Dendritic cell treated with granulocyte-macrophage colony-stimulating factor and Interleukin-4, amounts not matched to agents 40 ng/mL and 50 ng/mL, for 4 days (primary cell): ENCODE data around the gene GYG1.

Experiments used
- H3K27ac Mint-ChIP-seq: one replicate; pipeline ENCODE4 v1.8.0; 2022; ENCODE audit warnings: mild to moderate bottlenecking, mixed read lengths
- H3K27me3 Mint-ChIP-seq: one replicate; pipeline ENCODE4 v1.8.0; 2022; ENCODE audit warnings: mild to moderate bottlenecking, mixed read lengths
- H3K36me3 Mint-ChIP-seq: one replicate; pipeline ENCODE4 v1.8.0; 2022; ENCODE audit warnings: low read depth, mixed read lengths
- H3K4me1 Mint-ChIP-seq: one replicate; pipeline ENCODE4 v1.8.0; 2022; ENCODE audit warnings: low read depth, mixed read lengths
- H3K4me3 Mint-ChIP-seq: one replicate; pipeline ENCODE4 v1.8.0; 2022; ENCODE audit warnings: mild to moderate bottlenecking, moderate library complexity, mixed read lengths
- H3K9me3 Mint-ChIP-seq: one replicate; pipeline ENCODE4 v1.8.0; 2022; ENCODE audit warnings: mixed read lengths
- intact Hi-C: fragments of 100-400 bp; cut with micrococcal nuclease; formaldehyde crosslinking; loops from one replicate; pipeline ENCODE4 v1.15.0; 2022

Gene GYG1

DNA sequence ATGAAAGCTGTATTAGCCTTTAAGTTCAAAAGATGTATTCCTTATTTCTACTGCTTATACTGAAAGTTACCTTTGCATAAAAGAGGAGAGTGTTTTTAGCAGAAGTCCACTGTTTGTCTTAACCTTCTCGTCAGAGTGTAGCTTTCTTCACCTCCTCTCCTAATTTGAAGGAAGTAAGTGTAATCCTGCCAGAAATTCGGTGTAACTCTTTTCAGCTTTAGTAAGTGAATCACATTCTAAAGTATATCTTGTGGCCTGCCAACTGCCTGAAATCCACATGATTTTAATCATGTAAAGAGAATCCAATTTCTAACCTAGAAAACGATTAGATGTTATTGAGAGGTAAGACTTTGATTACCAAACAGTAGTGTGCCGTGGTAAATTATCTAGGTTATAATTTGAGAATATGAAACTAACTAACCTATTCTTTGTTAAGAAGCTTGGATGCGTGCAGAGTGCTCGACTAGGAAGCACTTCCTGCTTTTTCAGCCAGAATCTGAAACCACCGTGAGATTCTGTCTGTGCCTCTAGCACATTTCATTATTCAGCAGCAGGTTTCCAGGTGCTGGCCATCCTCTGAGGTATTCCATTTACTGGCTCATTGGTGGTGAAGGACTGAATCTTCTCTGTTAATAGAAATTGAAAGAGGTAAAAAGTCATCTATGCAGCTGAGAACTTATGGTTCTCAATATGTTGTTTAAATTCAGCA is 7.5 kb downstream of the GYG1 start:
- H3K27me3 Mint-ChIP-seq, result no peaks in the 10 kb centered on the region
- peaks cover 72% of the 10 kb centered on the region for H3K36me3 Mint-ChIP-seq
- intact Hi-C loops, result loop anchor here (10.0 kb wide), 1 partner anchor 86 kb away; the partner anchor contains the start of gene HLTF
- H3K4me1 Mint-ChIP-seq, result peaks cover 34% of the 10 kb centered on the region
- no peak overlapping the region for H3K27ac Mint-ChIP-seq
- H3K9me3 Mint-ChIP-seq, result no peaks in the 10 kb centered on the region
- no peak overlapping the region for H3K4me3 Mint-ChIP-seq

DNA sequence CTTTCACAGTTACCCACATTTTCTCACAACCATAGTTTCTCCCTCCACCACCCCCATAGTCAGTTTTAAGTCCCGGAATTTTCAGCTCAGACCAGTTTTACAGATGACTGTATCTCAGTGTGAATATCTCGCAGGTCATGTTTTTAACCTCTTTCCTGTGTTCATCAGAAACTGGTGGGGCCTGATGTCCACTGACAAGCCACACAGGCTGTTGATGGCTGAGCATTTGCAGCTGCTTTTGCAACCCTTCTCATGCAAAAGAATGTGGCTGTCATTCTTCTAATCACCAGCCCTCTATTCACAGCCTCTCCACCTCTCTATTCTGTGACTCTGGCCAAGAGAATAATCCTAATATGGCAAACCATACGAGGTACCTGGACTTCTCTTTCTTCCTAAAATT is 8.5 kb downstream of the GYG1 start:
- Mint-ChIP-seq H3K4me1 (peaks cover 30% of the 10 kb centered on the region), H3K36me3 (peaks cover 72% of the 10 kb centered on the region), H3K27ac (no peak overlapping the region), H3K27me3 (no peaks in the 10 kb centered on the region), H3K4me3 (no peak overlapping the region), H3K9me3 (no peaks in the 10 kb centered on the region)
- intact Hi-C loops, result loop anchor here (10.0 kb wide), 1 partner anchor 85 kb away; the partner anchor contains the start of gene HLTF

DNA sequence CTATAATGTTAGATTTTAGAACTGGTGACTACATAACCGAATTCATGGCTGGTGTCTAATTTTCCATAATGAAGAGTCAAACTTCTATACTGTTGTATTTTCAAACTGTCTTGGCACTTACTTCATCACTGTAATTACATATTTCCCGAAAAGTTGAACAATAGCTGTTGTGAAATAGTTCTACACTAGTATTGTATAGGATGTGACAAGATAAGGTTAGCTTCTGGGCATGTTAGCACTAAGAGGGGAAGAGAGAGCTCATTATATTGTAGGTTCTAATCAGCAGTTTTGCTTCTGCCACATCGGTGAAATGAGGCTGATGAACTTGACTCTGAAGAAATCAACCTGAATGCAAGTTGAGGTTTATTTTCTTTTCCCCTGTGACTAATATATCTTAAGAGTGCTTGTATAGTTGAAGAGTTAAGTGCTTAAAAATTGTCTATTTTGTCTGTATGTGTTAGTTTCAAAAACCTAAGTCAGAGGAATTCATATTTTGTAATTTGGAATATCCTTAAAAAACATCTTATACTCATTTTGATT is 8.9 kb downstream of the GYG1 start:
- Mint-ChIP-seq H3K36me3 (peaks cover 69% of the 10 kb centered on the region), H3K27me3 (no peaks in the 10 kb centered on the region), H3K27ac (no peak overlapping the region), H3K4me3 (no peak overlapping the region), H3K9me3 (no peaks in the 10 kb centered on the region), H3K4me1 (peaks cover 30% of the 10 kb centered on the region)
- intact Hi-C loops, result no loop called here

DNA sequence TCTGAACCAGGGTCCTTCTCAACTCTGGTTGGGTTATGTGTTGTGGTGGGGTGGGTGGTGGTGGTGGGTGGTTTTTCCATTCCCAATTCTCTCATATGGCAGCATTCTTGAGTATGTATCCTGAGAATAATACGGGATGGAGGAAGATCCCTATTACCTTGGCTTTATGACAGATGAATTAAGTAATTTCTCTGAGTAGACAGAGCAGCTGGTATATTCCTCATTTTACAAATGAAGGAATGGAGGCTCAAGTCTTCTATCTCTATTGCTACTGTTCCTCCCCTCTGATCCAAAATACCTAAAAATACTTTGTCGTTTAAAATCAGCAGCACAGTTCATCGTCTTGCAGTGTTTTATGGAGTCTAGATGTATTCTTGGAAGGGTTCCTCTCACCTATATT is 10.4 kb downstream of the GYG1 start:
- intact Hi-C loops, result no loop called here
- peaks cover 24% of the 10 kb centered on the region for H3K4me1 Mint-ChIP-seq
- H3K4me3 Mint-ChIP-seq, result no peak overlapping the region
- peaks cover 67% of the 10 kb centered on the region for H3K36me3 Mint-ChIP-seq
- no peak overlapping the region for H3K27ac Mint-ChIP-seq
- no peaks in the 10 kb centered on the region for H3K9me3 Mint-ChIP-seq
- no peaks in the 10 kb centered on the region for H3K27me3 Mint-ChIP-seq

DNA sequence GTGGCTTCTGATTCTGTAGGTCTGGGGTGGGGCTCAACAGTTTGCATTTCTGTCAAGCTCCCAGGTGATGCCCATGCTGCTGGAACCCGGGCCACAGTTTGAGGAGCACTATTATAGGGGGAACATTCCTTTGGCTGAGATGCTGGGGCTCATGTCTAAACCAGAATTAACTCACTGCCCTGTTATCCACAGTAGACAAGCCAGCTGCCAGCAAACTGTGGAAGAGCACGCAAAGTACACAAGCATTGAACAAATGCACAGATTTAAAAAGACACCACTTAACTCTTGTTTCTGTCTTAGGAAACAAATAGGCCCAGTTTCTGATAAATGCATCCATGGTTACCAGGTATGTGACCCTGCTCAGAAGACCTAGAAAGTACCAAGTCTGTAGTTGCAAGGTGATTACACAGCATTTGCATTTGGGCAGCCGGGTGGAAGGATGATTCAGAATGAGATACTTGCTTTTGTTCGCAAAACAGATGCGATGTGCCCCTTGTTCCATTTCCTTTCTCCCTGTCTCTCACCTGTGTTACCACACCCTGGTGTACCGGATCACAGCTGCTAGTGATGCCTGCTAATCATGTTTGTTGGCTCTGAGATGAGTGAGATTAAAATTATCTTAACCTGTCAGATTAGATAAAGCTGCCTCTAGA is 12.4 kb downstream of the GYG1 start:
- Mint-ChIP-seq H3K36me3 (peaks cover 71% of the 10 kb centered on the region), H3K27me3 (no peaks in the 10 kb centered on the region), H3K9me3 (no peaks in the 10 kb centered on the region), H3K4me1 (peaks cover 13% of the 10 kb centered on the region), H3K4me3 (no peak overlapping the region), H3K27ac (no peak overlapping the region)
- intact Hi-C loops, result no loop called here

DNA sequence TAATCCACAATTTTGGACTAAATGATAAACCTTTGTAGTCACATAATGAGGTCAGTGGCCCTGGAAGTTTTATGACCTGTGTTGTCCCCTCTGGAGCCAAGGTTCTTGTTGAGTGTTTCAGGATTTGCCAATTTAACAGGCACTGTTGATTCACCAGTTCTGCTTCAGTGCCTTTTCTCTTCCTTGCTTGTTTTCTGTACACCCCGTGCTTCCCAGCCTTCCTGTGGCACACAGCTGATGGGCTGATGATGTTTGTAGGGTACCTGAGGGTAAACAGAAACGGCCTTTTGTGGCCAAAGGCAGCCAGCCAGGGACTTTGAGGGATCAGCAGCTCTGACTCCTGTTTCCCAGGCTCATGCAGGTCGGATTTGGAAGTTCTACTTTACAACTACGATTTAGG is 13.3 kb downstream of the GYG1 start:
- no peak overlapping the region for H3K4me3 Mint-ChIP-seq
- H3K27ac Mint-ChIP-seq, result no peak overlapping the region
- no peaks in the 10 kb centered on the region for H3K27me3 Mint-ChIP-seq
- intact Hi-C loops, result no loop called here
- H3K9me3 Mint-ChIP-seq, result no peaks in the 10 kb centered on the region
- H3K36me3 Mint-ChIP-seq, result peaks cover 76% of the 10 kb centered on the region
- peaks cover 10% of the 10 kb centered on the region for H3K4me1 Mint-ChIP-seq

DNA sequence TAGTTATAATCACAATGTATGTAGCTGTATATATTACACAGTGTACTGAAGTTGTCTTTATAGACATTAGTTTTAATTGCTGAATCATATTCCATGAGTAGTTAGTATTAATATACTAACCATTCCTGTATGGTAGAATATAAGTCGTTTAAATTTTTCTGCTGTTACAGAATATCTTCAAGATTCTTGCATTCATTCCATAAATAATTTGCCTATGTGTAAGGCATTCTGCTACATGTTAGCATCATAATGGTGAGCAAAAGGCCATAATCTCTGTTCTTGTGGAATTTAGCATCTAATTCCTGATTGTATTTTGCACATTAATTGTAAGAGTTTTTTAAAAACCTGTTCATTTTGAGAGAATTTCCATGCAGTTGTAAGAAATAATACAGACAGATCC is 14.1 kb downstream of the GYG1 start:
- Mint-ChIP-seq H3K36me3 (peaks cover 76% of the 10 kb centered on the region), H3K27me3 (no peaks in the 10 kb centered on the region), H3K4me3 (no peak overlapping the region), H3K27ac (no peak overlapping the region), H3K9me3 (no peaks in the 10 kb centered on the region), H3K4me1 (peaks cover 2% of the 10 kb centered on the region)
- intact Hi-C loops, result no loop called here

DNA sequence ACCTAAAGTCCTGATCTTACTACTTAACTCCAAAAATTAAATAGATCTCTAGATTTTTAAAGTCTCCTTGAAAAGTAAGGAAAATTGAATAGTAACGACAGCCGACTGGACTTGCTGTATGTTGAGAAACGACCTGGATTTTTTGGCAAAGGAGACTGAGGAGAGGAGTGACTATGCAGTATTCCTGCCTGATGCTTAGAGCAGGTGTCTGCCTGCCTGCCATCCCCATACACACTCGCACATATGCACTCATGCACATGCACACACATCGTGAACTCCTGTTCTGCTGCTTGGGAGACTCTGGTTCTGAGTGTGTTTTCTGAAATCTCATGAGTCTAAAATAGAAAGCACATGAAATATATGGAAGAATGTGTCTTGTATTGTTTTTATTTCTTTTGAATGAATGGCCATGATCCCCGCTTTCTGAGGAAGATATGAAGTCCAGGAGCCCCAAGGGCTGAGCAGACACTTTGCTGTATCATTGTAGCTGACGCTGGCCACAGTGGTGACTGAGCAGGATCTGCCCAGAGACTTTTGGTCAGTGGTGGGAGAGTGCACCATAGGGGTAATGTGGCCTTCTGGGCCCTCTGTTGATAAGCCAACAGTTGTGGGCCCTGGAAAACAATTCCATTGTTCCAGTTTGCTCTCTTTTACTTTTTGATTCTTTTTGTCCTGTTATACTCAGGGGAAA is 16.4 kb downstream of the GYG1 start:
- peaks cover 86% of the 10 kb centered on the region for H3K36me3 Mint-ChIP-seq
- no peaks in the 10 kb centered on the region for H3K9me3 Mint-ChIP-seq
- H3K4me1 Mint-ChIP-seq, result no peaks in the 10 kb centered on the region
- intact Hi-C loops, result no loop called here
- no peak overlapping the region for H3K4me3 Mint-ChIP-seq
- H3K27me3 Mint-ChIP-seq, result no peaks in the 10 kb centered on the region
- no peak overlapping the region for H3K27ac Mint-ChIP-seq

DNA sequence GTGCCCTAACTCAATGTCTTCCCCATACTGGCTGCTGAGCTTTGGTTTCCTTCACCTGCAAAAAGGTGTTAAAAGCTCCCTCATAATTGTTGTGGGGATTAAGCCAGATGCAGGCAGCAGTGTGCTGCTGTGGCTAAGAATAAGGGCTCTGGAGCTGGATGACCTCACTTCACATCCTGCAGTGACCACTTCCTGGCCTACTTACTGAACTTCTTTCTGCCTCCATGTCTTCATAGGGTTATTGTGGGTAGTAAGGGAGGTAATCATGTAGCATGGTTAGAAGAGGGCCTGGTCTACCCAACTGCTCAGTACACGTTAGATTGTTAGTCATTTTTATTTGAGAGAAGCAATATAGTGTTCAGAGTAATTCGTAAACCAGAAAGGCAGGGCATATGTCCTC is 18.4 kb downstream of the GYG1 start:
- Mint-ChIP-seq H3K4me1 (no peaks in the 10 kb centered on the region), H3K4me3 (no peak overlapping the region), H3K27ac (no peak overlapping the region), H3K36me3 (peaks cover 84% of the 10 kb centered on the region), H3K27me3 (no peaks in the 10 kb centered on the region), H3K9me3 (no peaks in the 10 kb centered on the region)
- intact Hi-C loops, result no loop called here

DNA sequence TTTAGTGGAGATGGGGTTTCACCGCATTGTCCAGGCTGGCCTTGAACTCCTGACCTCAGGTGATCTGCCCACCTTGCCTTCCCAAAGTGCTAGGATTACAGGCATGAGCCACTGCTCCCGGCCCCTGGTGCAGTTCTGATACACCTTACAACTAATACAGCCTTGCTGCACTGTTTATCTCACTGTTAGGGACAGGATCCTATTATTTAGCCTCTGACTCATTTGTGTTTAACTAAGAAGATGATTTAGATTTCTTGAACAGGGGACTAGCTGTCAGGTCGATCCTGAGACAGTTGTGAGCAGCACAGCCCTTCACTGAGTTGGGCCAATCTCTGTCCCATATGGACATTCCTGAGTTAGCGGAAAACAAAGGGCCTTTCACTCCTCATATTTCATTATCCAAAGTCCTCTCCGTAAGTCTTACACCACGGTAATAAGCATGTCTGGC is 19.2 kb downstream of the GYG1 start:
- Mint-ChIP-seq H3K36me3 (peaks cover 89% of the 10 kb centered on the region), H3K27me3 (no peaks in the 10 kb centered on the region), H3K4me3 (no peak overlapping the region), H3K4me1 (no peaks in the 10 kb centered on the region), H3K9me3 (no peaks in the 10 kb centered on the region), H3K27ac (no peak overlapping the region)
- intact Hi-C loops, result no loop called here

DNA sequence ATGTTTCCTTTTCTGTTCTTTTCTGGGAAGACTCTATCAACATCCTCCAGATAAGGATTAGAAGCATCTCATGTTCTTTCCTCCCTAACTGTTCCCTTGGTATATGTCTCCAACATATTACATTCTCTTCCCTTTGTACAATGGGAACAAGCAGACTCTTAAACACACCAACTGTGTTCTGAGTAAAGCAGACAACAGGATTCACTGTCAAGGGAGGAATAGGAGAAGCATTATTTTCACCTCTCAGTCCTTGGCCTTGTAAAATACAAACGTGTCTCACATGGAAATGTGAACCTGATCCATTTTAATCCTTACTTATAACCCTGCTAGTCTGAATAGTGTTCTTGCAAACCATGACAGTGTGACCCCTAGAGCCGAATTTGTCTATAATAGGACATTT is 19.6 kb downstream of the GYG1 start:
- Mint-ChIP-seq H3K4me1 (no peaks in the 10 kb centered on the region), H3K9me3 (no peaks in the 10 kb centered on the region), H3K27me3 (no peaks in the 10 kb centered on the region), H3K36me3 (peaks cover 89% of the 10 kb centered on the region), H3K27ac (no peak overlapping the region), H3K4me3 (no peak overlapping the region)
- intact Hi-C loops, result no loop called here

DNA sequence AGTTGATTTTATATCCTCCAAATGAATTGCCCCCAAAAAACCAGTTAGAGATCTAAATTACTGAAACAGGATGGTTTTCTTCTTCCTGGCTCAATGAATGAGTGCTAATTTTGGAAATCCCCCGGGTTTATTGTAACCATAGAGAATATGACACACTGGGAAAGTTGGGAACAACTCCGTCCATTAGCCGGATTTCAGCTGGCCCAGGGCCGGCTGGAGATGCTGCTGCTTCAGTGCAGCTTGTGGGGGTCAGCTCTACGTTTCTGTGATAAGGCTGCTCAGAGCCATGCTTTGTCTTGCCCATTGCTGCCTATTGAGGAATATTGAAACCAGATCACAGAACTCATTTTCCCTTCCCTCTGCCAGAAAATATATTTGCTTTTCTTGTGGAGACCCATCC is 20.3 kb downstream of the GYG1 start:
- Mint-ChIP-seq H3K36me3 (peaks cover 89% of the 10 kb centered on the region), H3K9me3 (no peaks in the 10 kb centered on the region), H3K4me1 (no peaks in the 10 kb centered on the region), H3K27ac (no peak overlapping the region), H3K27me3 (no peaks in the 10 kb centered on the region), H3K4me3 (no peak overlapping the region)
- intact Hi-C loops, result no loop called here

DNA sequence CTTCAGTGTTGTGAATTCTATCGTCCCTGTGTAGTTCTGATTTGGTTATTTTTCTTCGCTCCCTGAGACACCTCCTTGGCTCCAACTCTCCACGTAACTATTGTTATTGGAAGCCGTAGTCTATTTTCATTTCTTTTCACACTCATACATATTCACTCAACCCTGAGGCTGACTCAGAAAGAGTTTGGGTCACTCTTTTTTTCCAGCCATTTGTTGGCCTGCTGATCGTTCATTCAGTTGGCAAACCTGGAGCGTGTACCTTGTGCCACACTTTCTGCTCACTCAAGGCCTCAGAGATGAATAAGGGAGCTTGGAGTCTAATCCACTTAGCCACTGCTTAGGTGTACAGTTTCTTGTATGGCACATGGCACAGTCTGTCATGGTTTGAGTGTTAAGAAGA is 22.4 kb downstream of the GYG1 start:
- no peaks in the 10 kb centered on the region for H3K27me3 Mint-ChIP-seq
- H3K27ac Mint-ChIP-seq, result no peak overlapping the region
- no peaks in the 10 kb centered on the region for H3K9me3 Mint-ChIP-seq
- intact Hi-C loops, result no loop called here
- no peaks in the 10 kb centered on the region for H3K4me1 Mint-ChIP-seq
- H3K36me3 Mint-ChIP-seq, result peaks cover 76% of the 10 kb centered on the region
- H3K4me3 Mint-ChIP-seq, result no peak overlapping the region

DNA sequence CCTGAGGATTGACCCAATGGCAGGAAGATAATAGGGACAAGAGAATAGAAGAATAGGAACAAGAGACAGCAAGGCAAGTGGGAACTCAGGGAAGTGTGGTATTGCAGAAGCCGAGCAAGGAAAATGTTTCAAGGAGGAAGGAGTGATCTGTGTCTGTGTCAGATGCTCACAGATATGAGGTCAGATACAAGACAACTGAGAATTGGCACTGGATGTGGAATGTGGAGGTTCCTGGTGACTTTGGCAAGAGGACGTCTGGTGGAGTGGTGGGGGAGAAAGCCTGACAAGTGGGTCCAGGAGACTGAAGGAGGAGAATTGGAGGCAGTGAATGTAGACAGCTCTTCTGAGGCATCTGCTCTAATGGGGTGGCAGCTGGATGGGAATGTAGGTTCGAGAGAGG is 24.1 kb downstream of the GYG1 start:
- peaks cover 75% of the 10 kb centered on the region for H3K36me3 Mint-ChIP-seq

More for the DNA sequence above, 24.1 kb downstream of the GYG1 start:
- Mint-ChIP-seq H3K27ac (no peak overlapping the region), H3K4me1 (no peaks in the 10 kb centered on the region), H3K27me3 (no peaks in the 10 kb centered on the region), H3K9me3 (no peaks in the 10 kb centered on the region), H3K4me3 (no peak overlapping the region)
- intact Hi-C loops, result no loop called here
